ENCODE data around the gene TRIP12. TPM values are rescaled to one million over a fixed set of nuclear protein-coding genes. Genes with fewer than 3 reads are reported as not detected.

The TRIP12 gene
- total RNA-seq, 1 experiment from 2014 or later: 175 TPM

- POLR2A ChIA-PET: no interaction called here
- Histone ChIP-seq H3K4me1 (ENCODE audit: control insufficient read depth in 1 of 2, insufficient read depth in 2 of 2, low read length in 2 of 2) (peaks cover 25 to 30% of the 10 kb centered on the region in 2 experiments), H2AFZ (ENCODE audit: low read depth, low read length, poor library complexity, severe bottlenecking) (no peak overlapping the region), H3K36me3 (ENCODE audit: control insufficient read depth in 1 of 2, insufficient read depth in 2 of 2, low read length in 2 of 2) (0 out of 4 replicates have a peak, but pooled peaks cover 0 to under 1% of the 10 kb centered on the region in 2 experiments), H3K27me3 (ENCODE audit: insufficient read depth, low read length) (no peaks in the 10 kb centered on the region), H3K9me3 (ENCODE audit: control insufficient read depth in 1 of 2, insufficient read depth in 1 of 2, low read depth in 1 of 2, low read length in 2 of 2) (no peaks in the 10 kb centered on the region), H3K4me3 (replicated peaks in 1 of 2; ENCODE audit: low read depth in 1 of 2, low read length in 2 of 2) (no peak overlapping the region), H4K20me1 (ENCODE audit: insufficient read depth) (peaks cover 7% of the 10 kb centered on the region), H3K27ac (ENCODE audit: low read depth, low read length) (no peak overlapping the region), H3K9me2 (ENCODE audit: insufficient read depth) (no peaks in the 10 kb centered on the region), H3K4me2 (ENCODE audit: low read length) (no peak overlapping the region), H3K79me2 (ENCODE audit: insufficient read depth, low read length) (peaks cover 100% of the 10 kb centered on the region), H3K9ac (ENCODE audit: low read length) (no peak overlapping the region)
- intact Hi-C loops (cut with micrococcal nuclease): no loop called here
- ATAC-seq (no peak), DNase-seq (ENCODE audit: low read depth, low spot score) (no peak)
- CTCF ChIA-PET: no interaction called here
- TF ChIP-seq SP1 (IDR thresholded peaks at IDR 0.05; ENCODE audit: low read depth): no peak
- no peak for TF ChIP-seq SIN3A (IDR thresholded peaks at IDR 0.05; ENCODE audit: low read depth)
- TF ChIP-seq EZH2 (IDR thresholded peaks at IDR 0.05): no peak
- TF ChIP-seq EGR1 (IDR thresholded peaks at IDR 0.05; ENCODE audit: low read depth): no peak
- no peak for TF ChIP-seq CBX3 (IDR thresholded peaks at IDR 0.05; ENCODE audit: low read depth)
- TF ChIP-seq FOSL1 (IDR thresholded peaks at IDR 0.05; ENCODE audit: low read depth): no peak
- TF ChIP-seq POLR2AphosphoS5 (IDR thresholded peaks at IDR 0.05; ENCODE audit: low read depth, low read length): no peak
- no peak for TF ChIP-seq ELF1 (IDR thresholded peaks at IDR 0.05; ENCODE audit: borderline replicate concordance, low read depth)
- TF ChIP-seq ZNF274 (IDR thresholded peaks at IDR 0.05; ENCODE audit: low read depth, low read length): no peak
- no peak for TF ChIP-seq MAX (IDR thresholded peaks at IDR 0.05)
- TF ChIP-seq YY1 (IDR thresholded peaks at IDR 0.05; ENCODE audit: extremely low read depth, insufficient replicate concordance, low read depth, low read length): no peak
- no peak for TF ChIP-seq SRF (IDR thresholded peaks at IDR 0.05; ENCODE audit: low read depth)
- no TSS peak for BruUV-seq (replicated peaks)
- RAD21 ChIA-PET (ENCODE audit: low non-redundant PET in 1 of 2, low total read pairs in 2 of 2, uncharacterized antibody in 2 of 2, unreplicated experiment in 2 of 2): no interaction called here
Observed at GRCh38 chr2:229899604-229900003, 22.2 kb downstream of the TRIP12 start.

- Histone ChIP-seq H3K79me2 (ENCODE audit: insufficient read depth, low read length) (peaks cover 100% of the 10 kb centered on the region), H3K4me3 (replicated peaks in 1 of 2; ENCODE audit: low read depth in 1 of 2, low read length in 2 of 2) (no peak overlapping the region), H3K4me2 (ENCODE audit: low read length) (no peak overlapping the region), H3K4me1 (ENCODE audit: control insufficient read depth in 1 of 2, insufficient read depth in 2 of 2, low read length in 2 of 2) (peaks cover 11 to 13% of the 10 kb centered on the region in 2 experiments), H2AFZ (ENCODE audit: low read depth, low read length, poor library complexity, severe bottlenecking) (no peak overlapping the region), H3K36me3 (ENCODE audit: control insufficient read depth in 1 of 2, insufficient read depth in 2 of 2, low read length in 2 of 2) (no peaks in the 10 kb centered on the region), H3K9me2 (ENCODE audit: insufficient read depth) (no peaks in the 10 kb centered on the region), H3K27ac (ENCODE audit: low read depth, low read length) (no peak overlapping the region), H3K27me3 (ENCODE audit: insufficient read depth, low read length) (no peaks in the 10 kb centered on the region), H4K20me1 (ENCODE audit: insufficient read depth) (peaks cover under 1% of the 10 kb centered on the region), H3K9me3 (ENCODE audit: control insufficient read depth in 1 of 2, insufficient read depth in 1 of 2, low read depth in 1 of 2, low read length in 2 of 2) (no peaks in the 10 kb centered on the region), H3K9ac (ENCODE audit: low read length) (no peak overlapping the region)
- ChIA-PET POLR2A (no interaction called here), CTCF (no interaction called here), RAD21 (ENCODE audit: low non-redundant PET in 1 of 2, low total read pairs in 2 of 2, uncharacterized antibody in 2 of 2, unreplicated experiment in 2 of 2) (no interaction called here)
- no peak for ATAC-seq
- intact Hi-C loops (cut with micrococcal nuclease): no loop called here
- TF ChIP-seq REST (IDR thresholded peaks at IDR 0.05; ENCODE audit: low read depth) (no peak), EGR1 (IDR thresholded peaks at IDR 0.05; ENCODE audit: low read depth) (no peak), EZH2 (IDR thresholded peaks at IDR 0.05) (no peak), ATF3 (IDR thresholded peaks at IDR 0.05) (no peak), ZNF274 (IDR thresholded peaks at IDR 0.05; ENCODE audit: low read depth, low read length) (no peak), POLR2AphosphoS5 (IDR thresholded peaks at IDR 0.05; ENCODE audit: low read depth, low read length) (no peak), FOSL1 (IDR thresholded peaks at IDR 0.05; ENCODE audit: low read depth) (no peak), MAX (IDR thresholded peaks at IDR 0.05) (no peak), JUND (IDR thresholded peaks at IDR 0.05) (no peak), TCF7L2 (IDR thresholded peaks at IDR 0.05; ENCODE audit: borderline replicate concordance, extremely low read depth, insufficient read depth, insufficient read length) (no peak), CBX3 (IDR thresholded peaks at IDR 0.05; ENCODE audit: low read depth) (no peak), YY1 (IDR thresholded peaks at IDR 0.05; ENCODE audit: extremely low read depth, insufficient replicate concordance, low read depth, low read length) (no peak), ZFX (IDR thresholded peaks at IDR 0.05) (no peak), CEBPB (IDR thresholded peaks at IDR 0.05; ENCODE audit: low read depth) (no peak), SRF (IDR thresholded peaks at IDR 0.05; ENCODE audit: low read depth) (no peak)
- no peak for DNase-seq (ENCODE audit: low read depth, low spot score)
- no TSS peak for BruUV-seq (replicated peaks)
Observed at GRCh38 chr2:229896857-229897256, 25.0 kb downstream of the TRIP12 start.
